ENCODE results near the gene SKOR1.

The SKOR1 gene

GRCh38 chr15:67819636-67820035 lies 5.7 kb upstream of the SKOR1 start:
- TF ChIP-seq SIN3A (IDR thresholded peaks at IDR 0.05; ENCODE audit: borderline replicate concordance, insufficient read depth, low read length) (no peak), TAF1 (IDR thresholded peaks at IDR 0.05; ENCODE audit: borderline replicate concordance, insufficient read depth, low read length) (no peak), POLR2AphosphoS5 (IDR thresholded peaks at IDR 0.05; ENCODE audit: low read depth, low read length) (no peak)

GRCh38 chr15:67820122-67820991 lies 5.0 kb upstream of the SKOR1 start:
- TF ChIP-seq, protein P1, sequence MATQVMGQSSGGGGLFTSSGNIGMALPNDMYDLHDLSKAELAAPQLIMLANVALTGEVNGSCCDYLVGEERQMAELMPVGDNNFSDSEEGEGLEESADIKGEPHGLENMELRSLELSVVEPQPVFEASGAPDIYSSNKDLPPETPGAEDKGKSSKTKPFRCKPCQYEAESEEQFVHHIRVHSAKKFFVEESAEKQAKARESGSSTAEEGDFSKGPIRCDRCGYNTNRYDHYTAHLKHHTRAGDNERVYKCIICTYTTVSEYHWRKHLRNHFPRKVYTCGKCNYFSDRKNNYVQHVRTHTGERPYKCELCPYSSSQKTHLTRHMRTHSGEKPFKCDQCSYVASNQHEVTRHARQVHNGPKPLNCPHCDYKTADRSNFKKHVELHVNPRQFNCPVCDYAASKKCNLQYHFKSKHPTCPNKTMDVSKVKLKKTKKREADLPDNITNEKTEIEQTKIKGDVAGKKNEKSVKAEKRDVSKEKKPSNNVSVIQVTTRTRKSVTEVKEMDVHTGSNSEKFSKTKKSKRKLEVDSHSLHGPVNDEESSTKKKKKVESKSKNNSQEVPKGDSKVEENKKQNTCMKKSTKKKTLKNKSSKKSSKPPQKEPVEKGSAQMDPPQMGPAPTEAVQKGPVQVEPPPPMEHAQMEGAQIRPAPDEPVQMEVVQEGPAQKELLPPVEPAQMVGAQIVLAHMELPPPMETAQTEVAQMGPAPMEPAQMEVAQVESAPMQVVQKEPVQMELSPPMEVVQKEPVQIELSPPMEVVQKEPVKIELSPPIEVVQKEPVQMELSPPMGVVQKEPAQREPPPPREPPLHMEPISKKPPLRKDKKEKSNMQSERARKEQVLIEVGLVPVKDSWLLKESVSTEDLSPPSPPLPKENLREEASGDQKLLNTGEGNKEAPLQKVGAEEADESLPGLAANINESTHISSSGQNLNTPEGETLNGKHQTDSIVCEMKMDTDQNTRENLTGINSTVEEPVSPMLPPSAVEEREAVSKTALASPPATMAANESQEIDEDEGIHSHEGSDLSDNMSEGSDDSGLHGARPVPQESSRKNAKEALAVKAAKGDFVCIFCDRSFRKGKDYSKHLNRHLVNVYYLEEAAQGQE (IDR thresholded peaks at IDR 0.05; ENCODE audit: insufficient read depth in 1 of 2, low read depth in 2 of 2, low read length in 2 of 2) = no peak
- TF ChIP-seq SIN3A (IDR thresholded peaks at IDR 0.05; ENCODE audit: borderline replicate concordance, insufficient read depth, low read length) (no peak), FOXP2 (optimal IDR thresholded peaks at IDR 0.05; ENCODE audit: borderline replicate concordance, extremely low read depth, extremely low read length, insufficient read depth) (no peak), TAF1 (IDR thresholded peaks at IDR 0.05; ENCODE audit: borderline replicate concordance, insufficient read depth, low read length) (no peak), POLR2AphosphoS5 (IDR thresholded peaks at IDR 0.05; ENCODE audit: low read depth, low read length) (no peak)

DNA sequence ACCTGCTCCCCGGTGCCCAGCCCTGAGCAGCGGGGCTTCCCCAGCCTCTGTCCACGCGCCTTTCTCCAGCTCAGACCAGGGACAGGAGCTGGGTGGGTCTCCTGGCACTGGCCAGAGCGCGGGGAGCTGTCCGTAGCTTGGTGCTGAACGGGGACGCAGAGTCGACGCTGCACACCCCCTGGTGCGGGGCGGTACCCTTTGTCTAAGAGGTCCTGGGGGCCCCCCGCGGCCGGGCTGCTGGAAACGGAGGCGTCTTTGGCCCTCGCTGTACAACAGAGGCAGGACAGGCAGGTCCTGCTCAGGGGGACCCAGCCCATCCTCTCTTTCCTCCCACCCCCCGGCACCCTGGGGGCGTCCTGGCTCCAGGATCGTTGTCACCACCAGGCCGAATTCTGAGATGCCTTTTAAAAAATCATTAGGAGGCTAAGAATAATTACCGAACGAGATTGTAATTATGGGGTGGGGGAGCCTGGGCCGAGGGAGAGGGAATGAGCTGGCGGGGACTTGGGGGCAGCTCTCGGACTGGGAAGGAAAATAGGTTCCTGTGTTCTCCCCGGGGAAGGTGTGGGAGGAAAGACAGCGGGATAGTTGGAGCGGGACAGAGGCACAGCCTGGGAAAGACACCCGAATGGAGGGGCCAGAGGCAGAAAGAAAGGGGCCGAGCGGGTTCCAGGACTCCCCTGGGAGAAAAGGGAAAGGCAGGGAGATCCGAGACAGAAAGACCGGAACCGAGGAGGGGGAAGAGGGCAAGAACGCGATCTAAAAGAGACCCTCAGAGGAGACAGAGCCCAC lies 4.1 kb upstream of the SKOR1 start:
- no peak for TF ChIP-seq FOXP2 (optimal IDR thresholded peaks at IDR 0.05; ENCODE audit: borderline replicate concordance, extremely low read depth, extremely low read length, insufficient read depth)
- TF ChIP-seq, protein P1 (IDR thresholded peaks at IDR 0.05; ENCODE audit: insufficient read depth in 1 of 2, low read depth in 2 of 2, low read length in 2 of 2) = peak; percentile 95 to 96
- TF ChIP-seq SIN3A (IDR thresholded peaks at IDR 0.05; ENCODE audit: borderline replicate concordance, insufficient read depth, low read length) = 0 out of 2 replicates have a peak, but pooled peaks have one; percentile 47
- no peak for TF ChIP-seq TAF1 (IDR thresholded peaks at IDR 0.05; ENCODE audit: borderline replicate concordance, insufficient read depth, low read length)
- no peak for TF ChIP-seq POLR2AphosphoS5 (IDR thresholded peaks at IDR 0.05; ENCODE audit: low read depth, low read length)

GRCh38 chr15:67821784-67822440 lies 3.4 kb upstream of the SKOR1 start:
- TF ChIP-seq FOXP2 (optimal IDR thresholded peaks at IDR 0.05; ENCODE audit: borderline replicate concordance, extremely low read depth, extremely low read length, insufficient read depth) = no peak
- TF ChIP-seq, protein P1 (IDR thresholded peaks at IDR 0.05; ENCODE audit: insufficient read depth in 1 of 2, low read depth in 2 of 2, low read length in 2 of 2) = peak in 1 of 2 experiments; percentile 21; a peak in 1 of 4 replicates

DNA sequence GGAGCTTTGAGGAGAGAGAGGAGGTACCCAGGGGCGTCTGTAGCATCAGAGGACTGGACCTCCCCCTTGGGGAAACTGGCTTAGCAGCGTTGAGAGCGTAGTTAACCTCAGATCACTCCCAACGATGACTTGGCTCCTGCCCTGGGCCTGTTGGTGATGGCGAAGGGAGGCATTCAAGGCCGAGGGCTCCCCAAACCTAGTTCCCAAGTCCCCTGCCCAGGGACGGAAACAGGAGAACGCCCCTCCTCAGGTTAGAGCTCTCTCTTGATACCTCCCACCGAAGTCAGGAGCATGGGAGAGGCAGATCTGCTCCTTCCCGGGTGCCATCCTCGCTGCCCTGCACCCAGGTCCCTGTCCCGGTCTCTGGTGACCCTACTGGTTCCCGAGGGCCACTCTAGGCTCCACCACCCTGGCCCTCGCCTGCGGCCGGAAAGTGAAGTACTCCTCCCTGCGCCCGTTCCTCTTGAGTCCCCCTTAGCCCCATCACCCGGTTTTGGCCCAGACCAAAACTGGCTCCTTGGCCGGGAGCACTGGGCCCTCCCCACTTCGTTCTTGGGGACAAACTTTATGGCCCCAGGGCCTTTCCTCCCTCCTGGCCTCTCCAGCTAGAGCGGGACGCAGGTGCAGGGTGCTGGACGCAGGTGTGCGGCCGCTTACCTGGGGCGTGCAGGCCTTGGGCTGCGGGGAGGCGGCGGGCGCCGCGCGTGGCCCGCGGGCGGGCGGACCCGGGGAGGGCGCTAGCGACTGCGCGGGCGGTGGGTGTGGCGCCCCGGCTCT lies 2.6 kb upstream of the SKOR1 start:
- TF ChIP-seq POLR2AphosphoS5 (IDR thresholded peaks at IDR 0.05; ENCODE audit: low read depth, low read length) (no peak), SIN3A (IDR thresholded peaks at IDR 0.05; ENCODE audit: borderline replicate concordance, insufficient read depth, low read length) (no peak), FOXP2 (optimal IDR thresholded peaks at IDR 0.05; ENCODE audit: borderline replicate concordance, extremely low read depth, extremely low read length, insufficient read depth) (no peak), TAF1 (IDR thresholded peaks at IDR 0.05; ENCODE audit: borderline replicate concordance, insufficient read depth, low read length) (no peak)
- TF ChIP-seq, protein P1 (IDR thresholded peaks at IDR 0.05; ENCODE audit: insufficient read depth in 1 of 2, low read depth in 2 of 2, low read length in 2 of 2) = no peak

Data from PFSK-1 (cell line).